SK-N-SH treated with all-trans-retinoic acid at 6 μM for 48 hours (cell line): Measurements from ENCODE around the gene NLE1.

Experiments
- BACH2 ChIP-seq: fragments of 250-450 bp; sonication (Bioruptor Pico); IDR thresholded peaks from 2 replicates; pipeline ENCODE4 v1.9.0; 2021; ENCODE audit warnings: mild to moderate bottlenecking, borderline replicate concordance
- CSRNP3 ChIP-seq: fragments of 250-450 bp; sonication (Bioruptor Pico); IDR thresholded peaks from 2 replicates; pipeline ENCODE4 v1.5.1; 2021; ENCODE audit warnings: mild to moderate bottlenecking, moderate library complexity
- PATZ1 ChIP-seq: fragments of 250-450 bp; sonication (Bioruptor Pico); IDR thresholded peaks from 2 replicates; pipeline ENCODE4 v1.8.0; 2020; ENCODE audit warnings: mild to moderate bottlenecking, moderate library complexity, borderline replicate concordance
- RARB ChIP-seq: fragments of 250-450 bp; sonication (Bioruptor Pico); IDR thresholded peaks from 2 replicates; pipeline ENCODE4 v1.8.0; 2021; ENCODE audit warnings: mild to moderate bottlenecking, moderate library complexity
- SNAI2 ChIP-seq: fragments of 250-450 bp; sonication (Bioruptor Pico); IDR thresholded peaks from 2 replicates; pipeline ENCODE4 v1.5.0; 2020; ENCODE audit warnings: mild to moderate bottlenecking, moderate library complexity
- TOX ChIP-seq: fragments of 250-450 bp; sonication (Bioruptor Pico); IDR thresholded peaks from 2 replicates; pipeline ENCODE4 v1.8.0; 2021; ENCODE audit warnings: mild to moderate bottlenecking, moderate library complexity, borderline replicate concordance
- ZFP3 ChIP-seq: fragments of 250-450 bp; sonication (Bioruptor Pico); IDR thresholded peaks from 2 replicates; pipeline ENCODE4 v1.5.0; 2020; ENCODE audit warnings: mild to moderate bottlenecking, moderate library complexity
- ZFP30 ChIP-seq: fragments of 450-650 bp; formaldehyde crosslinking; IDR thresholded peaks from 2 replicates; pipeline ENCODE4 v1.5.0; 2022; ENCODE audit warnings: mild to moderate bottlenecking, moderate library complexity

- TF ChIP-seq RARB: no peak
- TF ChIP-seq TOX (CRISPR knock-in tag): no peak
- TF ChIP-seq BACH2: no peak
- TF ChIP-seq PATZ1 (CRISPR knock-in tag): no peak
- TF ChIP-seq ZFP3 (CRISPR knock-in tag): no peak
- TF ChIP-seq ZFP30 (CRISPR knock-in tag): no peak
- no peak for TF ChIP-seq CSRNP3 (CRISPR knock-in tag)
- TF ChIP-seq SNAI2: no peak
These were observed 45.4 kb upstream of the NLE1 start for GRCh38 chr17:35187481-35187880.
